ENCODE measurements around the gene HMCN2. TPM values are rescaled to one million over a fixed set of nuclear protein-coding genes. Genes with fewer than 3 reads are reported as not detected.

Gene HMCN2
- total and polyA plus RNA-seq, 2 donors (not counting 3 experiments of a cell fraction or from before 2014, with no cell fraction given): 0.04 to 0.24 TPM

DNA sequence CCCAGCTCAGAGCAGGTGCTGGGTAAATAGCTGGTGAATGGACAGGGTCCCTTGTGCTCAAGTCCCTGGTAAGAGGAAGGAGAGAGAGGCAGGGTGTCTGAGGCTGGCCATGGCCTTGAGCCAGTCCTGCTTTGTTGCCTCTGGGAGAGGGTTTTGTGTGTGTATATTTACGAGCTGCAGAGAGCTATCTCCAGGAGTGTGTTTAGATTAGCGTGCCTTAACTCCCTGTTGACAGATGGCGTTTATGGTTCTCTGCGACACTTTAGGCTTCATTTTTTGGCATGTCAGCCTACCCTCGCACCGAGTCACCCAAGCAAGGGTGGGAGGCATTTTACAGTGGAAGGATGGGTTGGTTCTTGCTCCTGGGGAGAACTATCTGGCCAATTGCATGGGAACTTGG is 22.2 kb downstream of the HMCN2 start:
- dilution Hi-C loops (cut with MboI; ENCODE audit: extremely low pct_ligation_motif_present, low sequenced_read_pairs): no loop called here
- no peaks in the 10 kb centered on the region for H3K79me2 ChIP-seq (ENCODE audit: control insufficient read depth, insufficient read depth, low read length)
- FAIRE-seq: no peak
- ChIA-PET CTCF (interaction anchor here (1.0 kb wide), 2 partner anchors 16 to 52 kb away, joined by 3 read pairs; no protein-coding TSS in a partner anchor), POLR2A (interaction anchor here (0.6 kb wide), 1 partner anchor 381 kb away, joined by 5 read pairs; no protein-coding TSS in a partner anchor)
- no peaks in the 10 kb centered on the region for H3K4me1 ChIP-seq (ENCODE audit: control insufficient read depth, extremely low read depth, insufficient read depth, low read length)
- intact Hi-C loops (cut with micrococcal nuclease): no loop called here
- peaks cover 6 to 10% of the 10 kb centered on the region in 2 experiments for H3K27me3 ChIP-seq (ENCODE audit: control insufficient read depth in 2 of 2, insufficient read depth in 2 of 2, low read length in 2 of 2)
- no peaks in the 10 kb centered on the region for H3K36me3 ChIP-seq (ENCODE audit: control insufficient read depth in 2 of 2, extremely low read depth in 1 of 2, insufficient read depth in 2 of 2, low read length in 2 of 2)
- H3K9me3 ChIP-seq (replicated peaks; ENCODE audit: control insufficient read depth, insufficient read depth, low read length): no peaks in the 10 kb centered on the region
- no peak for DNase-seq (ENCODE audit: low read depth, low spot score)
- H3K4me2 ChIP-seq (ENCODE audit: insufficient read depth, low read length): no peak overlapping the region
- no peaks in the 10 kb centered on the region for H4K20me1 ChIP-seq (replicated peaks; ENCODE audit: control insufficient read depth, extremely low read depth, insufficient read depth, low read length)
- TF ChIP-seq, protein P1, sequence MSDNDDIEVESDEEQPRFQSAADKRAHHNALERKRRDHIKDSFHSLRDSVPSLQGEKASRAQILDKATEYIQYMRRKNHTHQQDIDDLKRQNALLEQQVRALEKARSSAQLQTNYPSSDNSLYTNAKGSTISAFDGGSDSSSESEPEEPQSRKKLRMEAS (IDR thresholded peaks at IDR 0.05; ENCODE audit: insufficient read depth, insufficient read length): no peak
- TF ChIP-seq EZH2 (IDR thresholded peaks at IDR 0.05; ENCODE audit: borderline replicate concordance, low read depth, low read length, severe bottlenecking) (no peak), POLR2A (IDR thresholded peaks at IDR 0.05; ENCODE audit: low read depth, low read length) (no peak)
- no peak overlapping the region for H3K27ac ChIP-seq (ENCODE audit: insufficient read depth, low read depth, low read length)
- no TSS peak for BruUV-seq (replicated peaks)
- H3K9me1 ChIP-seq (replicated peaks; ENCODE audit: control insufficient read depth, extremely low read depth, insufficient read depth, low read length): no peaks in the 10 kb centered on the region
- H3K4me3 ChIP-seq (replicated peaks in 1 of 3; ENCODE audit: insufficient read depth in 1 of 3, low read depth in 1 of 3, low read length in 3 of 3): no peak overlapping the region
- H3K9ac ChIP-seq (replicated peaks; ENCODE audit: extremely low read depth, insufficient read depth, low read length): no peak overlapping the region
- no peak overlapping the region for H2AFZ ChIP-seq (ENCODE audit: low read depth, low read length)

DNA sequence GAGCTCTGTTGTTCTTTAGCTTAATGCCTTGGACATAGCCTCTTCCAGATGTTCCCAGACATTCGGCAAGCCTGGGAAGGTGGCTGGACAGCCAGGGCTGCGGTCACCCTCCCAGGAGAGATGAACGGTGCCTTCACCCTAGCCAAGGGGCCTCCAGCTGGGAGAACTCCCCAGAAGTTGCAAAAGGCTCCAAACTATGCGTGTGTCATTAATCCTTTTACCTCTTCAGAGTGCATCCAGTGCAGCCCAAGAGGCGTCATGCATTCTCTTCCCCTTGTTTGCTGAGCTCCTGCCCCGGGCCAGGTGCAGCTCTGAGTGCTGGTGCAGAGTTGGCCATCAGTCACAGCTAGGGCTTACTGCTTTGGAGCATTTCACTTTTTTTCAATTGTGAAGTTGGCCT is 22.8 kb downstream of the HMCN2 start:
- intact Hi-C loops (cut with micrococcal nuclease): no loop called here
- Histone ChIP-seq H3K9ac (replicated peaks; ENCODE audit: extremely low read depth, insufficient read depth, low read length) (no peak overlapping the region), H3K79me2 (ENCODE audit: control insufficient read depth, insufficient read depth, low read length) (no peaks in the 10 kb centered on the region), H3K27me3 (ENCODE audit: control insufficient read depth in 2 of 2, insufficient read depth in 2 of 2, low read length in 2 of 2) (peaks cover 6 to 10% of the 10 kb centered on the region in 2 experiments), H3K9me3 (replicated peaks; ENCODE audit: control insufficient read depth, insufficient read depth, low read length) (no peaks in the 10 kb centered on the region), H3K4me3 (replicated peaks in 1 of 3; ENCODE audit: insufficient read depth in 1 of 3, low read depth in 1 of 3, low read length in 3 of 3) (no peak overlapping the region), H3K4me2 (ENCODE audit: insufficient read depth, low read length) (no peak overlapping the region), H2AFZ (ENCODE audit: low read depth, low read length) (no peak overlapping the region), H3K27ac (ENCODE audit: insufficient read depth, low read depth, low read length) (no peak overlapping the region), H3K9me1 (replicated peaks; ENCODE audit: control insufficient read depth, extremely low read depth, insufficient read depth, low read length) (no peaks in the 10 kb centered on the region), H3K36me3 (ENCODE audit: control insufficient read depth in 2 of 2, extremely low read depth in 1 of 2, insufficient read depth in 2 of 2, low read length in 2 of 2) (no peaks in the 10 kb centered on the region), H4K20me1 (replicated peaks; ENCODE audit: control insufficient read depth, extremely low read depth, insufficient read depth, low read length) (no peaks in the 10 kb centered on the region), H3K4me1 (ENCODE audit: control insufficient read depth, extremely low read depth, insufficient read depth, low read length) (no peaks in the 10 kb centered on the region)
- BruUV-seq (replicated peaks): no TSS peak
- FAIRE-seq: no peak
- TF ChIP-seq POLR2AphosphoS5 (IDR thresholded peaks at IDR 0.05; ENCODE audit: insufficient read depth, low read depth, low read length) (no peak), GATA2 (IDR thresholded peaks at IDR 0.05; ENCODE audit: insufficient read depth, insufficient read length, low read depth, low read length) (no peak), EZH2 (IDR thresholded peaks at IDR 0.05; ENCODE audit: borderline replicate concordance, low read depth, low read length, severe bottlenecking) (no peak), MYC (IDR thresholded peaks at IDR 0.05; ENCODE audit: low read depth, low read length) (no peak), JUN (IDR thresholded peaks at IDR 0.05; ENCODE audit: borderline replicate concordance, insufficient read depth, insufficient read length, low read depth) (no peak), POLR2A (IDR thresholded peaks at IDR 0.05; ENCODE audit: low read depth, low read length) (no peak), FOS (IDR thresholded peaks at IDR 0.05; ENCODE audit: borderline replicate concordance, insufficient read depth, low read length) (no peak)
- TF ChIP-seq, protein P2, sequence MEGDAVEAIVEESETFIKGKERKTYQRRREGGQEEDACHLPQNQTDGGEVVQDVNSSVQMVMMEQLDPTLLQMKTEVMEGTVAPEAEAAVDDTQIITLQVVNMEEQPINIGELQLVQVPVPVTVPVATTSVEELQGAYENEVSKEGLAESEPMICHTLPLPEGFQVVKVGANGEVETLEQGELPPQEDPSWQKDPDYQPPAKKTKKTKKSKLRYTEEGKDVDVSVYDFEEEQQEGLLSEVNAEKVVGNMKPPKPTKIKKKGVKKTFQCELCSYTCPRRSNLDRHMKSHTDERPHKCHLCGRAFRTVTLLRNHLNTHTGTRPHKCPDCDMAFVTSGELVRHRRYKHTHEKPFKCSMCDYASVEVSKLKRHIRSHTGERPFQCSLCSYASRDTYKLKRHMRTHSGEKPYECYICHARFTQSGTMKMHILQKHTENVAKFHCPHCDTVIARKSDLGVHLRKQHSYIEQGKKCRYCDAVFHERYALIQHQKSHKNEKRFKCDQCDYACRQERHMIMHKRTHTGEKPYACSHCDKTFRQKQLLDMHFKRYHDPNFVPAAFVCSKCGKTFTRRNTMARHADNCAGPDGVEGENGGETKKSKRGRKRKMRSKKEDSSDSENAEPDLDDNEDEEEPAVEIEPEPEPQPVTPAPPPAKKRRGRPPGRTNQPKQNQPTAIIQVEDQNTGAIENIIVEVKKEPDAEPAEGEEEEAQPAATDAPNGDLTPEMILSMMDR (IDR thresholded peaks at IDR 0.05; ENCODE audit: extremely low read depth in 1 of 2, insufficient read depth in 1 of 2, low read depth in 1 of 2, low read length in 2 of 2): no peak
- TF ChIP-seq, protein P1 (IDR thresholded peaks at IDR 0.05; ENCODE audit: insufficient read depth, insufficient read length): no peak
- POLR2A ChIA-PET: interaction anchor here (1.2 kb wide), 1 partner anchor 9 kb away, joined by 3 read pairs; no protein-coding TSS in a partner anchor
- DNase-seq (ENCODE audit: low read depth, low spot score): no peak
- CTCF ChIA-PET: interaction anchor here (1.0 kb wide), 2 partner anchors 17 to 52 kb away, joined by 3 read pairs; no protein-coding TSS in a partner anchor
- dilution Hi-C loops (cut with MboI; ENCODE audit: extremely low pct_ligation_motif_present, low sequenced_read_pairs): no loop called here
